ENCODE data around the gene MAPT.
"Not testable (repeated sequence)": the region's sequence is repeated elsewhere in the genome, so short reads cannot be mapped to it uniquely, and the experiment has no call there.

Gene MAPT

GRCh38 chr17:45902892-45903346, 8.6 kb downstream of the MAPT start:
- DNase-seq, result no peak

- DNase-seq, result no peak
Measured at GRCh38 chr17:45904866-45905265, 10.5 kb downstream of the MAPT start.

- no peak for DNase-seq
Measured at GRCh38 chr17:45905814-45906213, 11.5 kb downstream of the MAPT start.

DNA sequence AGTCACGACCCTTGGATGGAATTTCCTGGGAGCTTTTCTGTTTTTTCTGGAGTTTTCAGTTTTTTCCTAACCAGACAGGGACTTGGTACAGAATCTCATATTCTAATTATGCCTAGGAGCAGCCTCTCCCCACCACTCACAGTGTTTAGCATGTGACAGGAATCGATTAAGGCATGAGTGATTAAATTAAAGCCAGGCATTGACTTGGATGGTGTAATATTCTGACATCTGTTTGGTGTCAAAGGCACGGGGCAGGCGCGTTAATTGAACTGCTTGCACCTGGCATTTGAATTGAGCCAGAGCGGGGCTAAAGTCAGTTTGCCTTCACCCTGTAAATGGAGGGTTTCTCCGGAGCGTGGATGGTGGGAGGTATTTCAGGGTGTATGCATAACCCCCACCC, 11.9 kb downstream of the MAPT start:
- DNase-seq, result no peak

GRCh38 chr17:45906927-45907622, 12.7 kb downstream of the MAPT start:
- DNase-seq, result no peak

DNA sequence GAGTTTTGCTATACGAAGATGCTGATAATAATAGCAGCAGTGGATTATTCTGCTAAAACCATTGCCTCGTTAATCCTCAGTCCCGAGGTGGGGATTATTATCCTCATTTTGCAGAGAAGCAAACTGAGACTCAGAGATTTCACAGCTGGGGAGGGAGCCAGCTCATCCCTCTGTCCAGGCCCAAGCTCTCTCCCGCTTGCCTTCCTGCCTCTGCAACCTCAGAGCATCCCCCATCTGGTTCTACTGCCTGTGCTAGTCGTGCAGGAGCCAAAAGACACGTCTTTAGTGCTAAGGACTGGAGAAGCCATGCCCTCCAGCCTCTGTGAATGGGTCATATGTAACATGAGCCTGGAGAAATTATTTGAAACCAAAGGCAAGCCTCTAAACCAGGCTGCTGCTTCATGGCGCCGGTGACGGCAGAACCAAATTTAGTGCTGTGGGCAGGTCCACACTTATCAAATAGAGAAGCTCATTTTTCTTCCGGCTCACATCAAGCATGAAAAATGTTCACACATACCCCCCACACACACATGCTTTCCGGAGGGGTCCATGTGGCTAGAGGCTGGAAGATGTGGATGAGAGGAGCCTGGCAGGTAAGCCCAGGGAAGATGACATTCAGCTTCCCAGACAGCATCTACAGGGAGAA, 13.5 kb downstream of the MAPT start:
- no peak for DNase-seq

GRCh38 chr17:45908460-45908859, 14.1 kb downstream of the MAPT start:
- peak; percentile 21 for DNase-seq

DNA sequence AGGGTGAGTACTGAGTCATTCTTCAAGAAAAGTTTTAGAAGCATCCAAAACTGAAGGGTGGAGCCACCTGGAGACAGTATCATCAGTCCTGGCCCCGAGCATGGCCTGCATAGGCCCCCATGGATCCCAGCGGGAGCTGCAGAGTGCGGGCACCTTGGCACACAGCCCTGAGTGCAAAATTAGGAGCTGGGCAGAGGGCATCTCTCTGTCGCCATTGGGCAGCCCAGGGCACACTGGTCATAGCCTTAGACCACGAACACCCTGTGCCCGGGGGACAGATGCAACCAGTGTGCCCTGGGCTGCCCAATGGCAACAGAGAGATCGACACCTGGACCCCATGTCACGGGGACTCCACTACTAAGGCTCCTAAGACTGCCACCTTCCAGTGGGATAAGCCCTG, 14.6 kb downstream of the MAPT start:
- DNase-seq, result no peak

GRCh38 chr17:45910667-45911066, 16.3 kb downstream of the MAPT start:
- no peak for DNase-seq

- DNase-seq, result no peak
Measured at GRCh38 chr17:45912319-45912718, 18.0 kb downstream of the MAPT start.

DNA sequence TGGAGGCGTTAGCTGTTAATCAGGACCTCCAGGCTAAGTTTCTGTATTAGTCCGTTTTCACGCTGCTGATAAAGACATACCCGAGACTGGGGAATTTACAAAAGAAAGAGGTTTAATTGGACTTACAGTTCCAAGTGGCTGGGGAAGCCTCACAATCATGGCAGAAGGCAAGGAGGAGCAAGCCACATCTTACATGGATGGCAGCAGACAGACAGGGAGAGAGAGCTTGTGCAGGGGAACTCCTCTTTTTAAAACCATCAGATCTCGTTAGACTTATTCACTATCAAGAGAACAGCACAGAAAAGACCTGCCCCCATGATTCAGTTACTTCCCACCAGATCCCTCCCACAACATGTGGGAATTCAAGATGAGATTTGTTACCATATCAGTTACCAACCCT, 18.7 kb downstream of the MAPT start:
- DNase-seq, result not testable (repeated sequence)

DNA sequence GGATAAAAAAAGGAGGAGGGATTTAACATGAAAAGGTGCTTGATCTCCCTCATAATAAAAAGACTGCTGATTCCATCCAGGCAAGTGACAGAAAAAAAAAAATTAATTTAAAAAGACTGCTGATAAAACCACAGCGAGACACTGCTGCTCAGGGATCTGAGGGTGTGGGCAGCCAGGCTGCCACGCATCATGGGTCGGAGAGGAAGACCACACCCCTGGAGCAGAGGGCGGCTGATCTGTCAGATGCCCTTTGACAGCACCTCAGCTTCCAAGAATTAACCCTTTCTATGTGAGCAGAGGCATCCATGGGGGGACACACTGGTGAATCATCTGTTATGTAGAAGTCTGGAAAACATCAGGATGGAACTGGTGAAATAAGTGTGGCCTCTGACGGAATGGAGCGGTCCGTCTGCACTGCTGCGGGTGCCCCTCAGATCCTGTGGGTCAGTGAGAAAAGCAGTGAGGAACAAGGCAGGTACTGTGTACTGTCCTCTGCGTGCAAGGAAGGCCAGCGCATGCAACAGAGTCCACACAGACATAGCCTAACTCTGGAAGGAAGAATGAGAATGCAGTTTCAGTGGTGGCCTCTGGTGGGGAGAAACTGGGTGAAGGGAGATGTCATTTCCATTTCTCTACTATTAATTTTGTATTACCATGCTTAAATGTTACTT, 19.8 kb downstream of the MAPT start:
- DNase-seq, result no peak

DNA sequence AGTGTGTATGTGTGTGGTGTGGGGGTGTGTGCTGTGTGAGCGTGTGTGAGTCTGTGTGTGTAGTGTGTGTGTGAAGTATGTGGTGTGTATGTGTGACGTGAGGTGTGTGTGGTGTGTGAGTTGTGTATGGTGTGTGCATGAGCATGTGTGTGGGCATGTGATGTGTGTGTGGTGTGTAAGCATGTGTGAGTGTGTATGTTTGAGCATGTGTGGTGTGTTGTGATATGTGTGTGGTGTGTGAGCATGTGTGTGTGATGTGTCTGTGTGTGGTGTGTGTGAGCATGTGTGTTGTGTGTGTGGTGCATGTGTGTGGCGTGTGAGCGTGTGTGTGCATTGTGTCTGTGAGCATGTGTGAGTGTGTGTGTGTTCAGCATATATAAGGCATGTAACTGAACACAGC, 20.9 kb downstream of the MAPT start:
- no peak for DNase-seq

DNA sequence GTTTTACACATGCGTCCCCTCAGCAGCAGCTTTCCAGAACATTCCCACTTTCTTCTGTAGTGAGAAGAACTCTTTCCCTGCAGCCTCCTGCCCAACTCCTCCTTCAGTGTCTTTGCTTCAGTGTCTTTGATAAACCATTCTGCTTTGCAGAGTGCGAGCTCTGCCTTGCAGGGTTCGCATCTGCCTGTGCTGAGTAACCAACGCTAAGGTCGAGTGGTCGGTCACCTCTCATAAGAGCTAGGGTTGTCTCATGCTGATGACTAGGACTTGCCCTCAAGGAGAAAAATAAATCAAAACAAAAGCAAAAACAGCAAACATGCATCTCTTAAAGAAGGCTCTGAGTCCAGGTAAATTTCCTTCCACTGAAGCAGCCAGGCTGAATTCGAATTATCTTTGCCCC, 22.7 kb downstream of the MAPT start:
- no peak for DNase-seq

- no peak for DNase-seq
Measured at GRCh38 chr17:45918241-45918745, 23.9 kb downstream of the MAPT start.

DNA sequence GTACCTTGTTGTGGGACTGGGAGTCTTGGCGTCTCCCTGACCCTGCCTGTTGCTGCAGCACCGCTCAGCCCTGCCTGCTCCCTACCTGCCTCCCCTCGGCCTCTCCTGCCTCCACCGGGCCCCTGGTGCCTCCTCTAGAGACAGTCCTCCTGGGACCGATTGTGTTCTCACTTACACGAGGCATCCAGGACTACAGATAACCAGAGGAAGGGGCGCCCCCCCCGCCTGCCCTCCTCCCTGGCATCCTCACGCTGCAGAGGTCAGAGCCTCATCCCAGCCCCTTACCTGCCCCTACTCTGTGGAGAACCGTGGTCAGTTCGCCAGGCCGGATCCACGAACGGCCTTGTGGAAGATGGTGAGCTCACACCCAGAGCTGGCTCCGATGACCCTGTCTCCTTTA, 24.8 kb downstream of the MAPT start:
- DNase-seq, result no peak

DNA sequence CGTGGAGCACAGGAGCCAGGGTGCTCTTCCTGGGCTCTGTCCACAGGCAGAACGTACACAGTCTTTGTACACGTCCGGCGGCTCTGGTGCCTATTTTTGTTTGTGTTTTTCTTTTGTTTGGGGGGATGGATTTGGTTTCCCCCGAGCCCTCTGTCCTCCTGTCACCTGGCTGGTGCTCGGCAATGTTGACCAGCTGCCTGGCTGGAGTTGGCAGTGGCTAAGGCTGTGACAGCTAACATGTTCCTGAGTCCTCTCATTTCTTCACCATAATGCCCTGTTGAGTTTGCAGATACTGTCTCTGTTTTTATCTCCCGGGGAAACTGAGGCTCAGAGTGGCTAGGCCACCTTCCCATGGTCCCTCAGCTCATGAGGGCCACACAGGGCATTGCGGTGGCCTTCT, 25.7 kb downstream of the MAPT start:
- no peak for DNase-seq

DNA sequence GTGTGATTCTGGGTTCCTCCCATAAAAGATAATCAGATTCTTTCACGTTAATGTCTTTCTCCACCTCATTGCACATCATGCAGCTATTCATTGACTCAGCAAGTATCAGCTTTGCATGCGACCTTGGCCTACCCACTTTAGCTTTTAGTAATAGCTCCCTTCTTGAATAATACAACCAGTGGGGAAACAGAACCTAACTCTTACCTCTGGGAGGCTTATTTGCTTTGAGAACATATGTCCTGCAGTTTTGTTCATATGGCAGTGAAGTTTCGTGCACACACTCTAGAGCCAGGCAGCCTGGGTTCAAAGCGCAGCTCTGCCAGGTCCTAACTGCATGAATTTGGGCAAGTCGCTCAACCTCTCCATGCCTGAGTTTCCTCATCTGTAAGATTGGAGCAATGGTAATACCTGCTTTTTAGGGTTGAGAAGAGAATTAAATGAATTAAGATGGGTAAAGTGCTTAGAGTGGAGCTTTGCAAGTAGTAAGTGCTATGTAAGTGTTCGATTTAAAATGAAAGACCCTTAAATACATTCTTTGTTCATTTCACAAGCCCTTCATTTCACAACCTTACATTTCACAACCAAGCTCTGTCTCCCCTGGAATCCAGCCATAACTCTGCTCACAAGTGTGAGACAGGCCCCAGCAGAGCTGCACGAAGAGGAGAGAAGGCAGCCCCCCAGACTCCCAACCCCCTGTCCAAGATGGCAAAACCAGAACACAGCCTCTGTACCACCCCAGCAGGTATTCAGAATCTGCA, 29.3 kb downstream of the MAPT start:
- DNase-seq, result peak; percentile 83

DNA sequence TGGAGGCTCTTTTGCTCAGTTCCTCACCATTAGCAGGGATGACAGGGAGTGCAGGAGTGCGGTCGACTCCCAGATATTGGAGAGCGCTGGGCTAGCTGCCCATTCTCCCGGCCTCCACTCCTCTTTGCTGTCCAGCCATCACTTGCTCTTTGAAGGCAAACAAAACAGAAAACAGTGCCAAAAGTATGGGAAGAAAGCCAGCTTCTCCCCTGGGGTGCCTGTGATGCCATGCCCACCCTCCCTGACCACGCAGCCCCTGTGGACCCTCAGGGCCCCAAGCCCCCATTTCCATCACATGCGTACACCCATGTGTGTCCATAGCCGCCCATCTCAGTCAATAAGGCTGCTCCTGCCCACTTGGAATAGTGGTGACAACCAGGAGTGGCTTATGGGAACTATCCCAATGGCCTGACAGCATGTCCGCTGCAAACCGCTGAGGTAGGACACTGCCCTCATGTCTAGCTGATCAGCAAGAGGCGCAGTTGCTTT, 30.0 kb downstream of the MAPT start:
- peak; percentile 70 for DNase-seq

GRCh38 chr17:45925311-45925710, 31.0 kb downstream of the MAPT start:
- DNase-seq, result peak; percentile 32

DNA sequence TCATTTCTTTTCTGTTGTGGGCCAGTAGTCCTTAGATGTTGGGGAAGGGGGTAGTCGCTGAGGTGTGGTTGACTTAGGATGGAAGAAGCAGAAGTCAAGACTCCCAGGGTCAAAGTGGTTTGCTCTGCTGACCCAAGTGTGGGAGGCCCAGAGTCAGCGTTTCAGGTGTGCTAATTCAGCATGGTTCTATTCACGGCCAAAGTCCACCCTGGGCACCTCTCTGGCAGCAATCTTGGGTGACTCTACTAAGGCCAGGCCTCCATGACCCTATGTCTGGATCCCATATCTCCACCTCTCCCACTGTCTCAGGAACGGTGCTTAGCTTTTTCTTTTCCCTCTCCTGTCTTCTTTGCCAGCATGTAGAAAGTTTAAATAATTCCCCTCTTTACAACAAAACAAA, 32.9 kb downstream of the MAPT start:
- peak; percentile 35 for DNase-seq

- no peak for DNase-seq
Measured at GRCh38 chr17:45929344-45929743, 35.0 kb downstream of the MAPT start.

DNA sequence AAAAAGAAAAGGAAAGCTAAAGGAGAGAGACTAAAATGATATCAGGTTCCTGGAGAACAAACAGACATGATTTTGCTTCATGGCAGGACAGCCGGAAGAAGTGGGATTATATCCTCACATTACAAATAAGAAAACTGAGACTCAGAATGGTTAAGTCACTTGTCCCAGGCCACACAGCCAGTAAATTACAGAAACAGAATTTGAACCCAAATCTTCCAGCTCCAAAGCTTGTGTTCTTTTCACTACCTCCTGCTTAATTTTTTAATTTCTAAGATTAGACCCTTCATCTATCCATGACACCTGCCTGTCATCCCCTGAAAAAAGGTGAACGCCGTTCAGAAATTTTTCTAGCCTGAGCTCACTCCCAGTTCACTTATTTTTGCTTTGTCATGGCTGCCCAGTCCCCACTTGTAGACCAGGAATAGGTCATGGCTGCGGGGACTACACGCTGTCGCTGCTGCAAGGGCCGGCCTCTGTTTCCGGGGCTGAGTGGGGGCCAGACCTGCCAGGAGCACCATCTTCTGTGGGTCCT, 36.1 kb downstream of the MAPT start:
- DNase-seq, result no peak

All from NCI-H226 (cell line).